Hindlimb muscle (tissue), 1 donor: ENCODE measurements around the gene OR52A1. TPM values are rescaled to one million over a fixed set of nuclear protein-coding genes. Genes with fewer than 3 reads are reported as not detected.

Source experiments
- DNase-seq: peaks from one replicate; pipeline ENCODE4 v3.0.0-alpha.2; 2013
- polyA plus RNA-seq: library from polyadenylated mRNA; unstranded; fragments of 120-200 nt; gene quantifications from one replicate; pipeline ENCODE4 v1.2.1, GENCODE V29; 2013; ENCODE audit not compliant: insufficient read length

The OR52A1 gene
- polyA plus RNA-seq, 1 donor: not detected

- DNase-seq: no peak
Observed at GRCh38 chr11:5131584-5132335, 22.8 kb downstream of the OR52A1 start.

DNA sequence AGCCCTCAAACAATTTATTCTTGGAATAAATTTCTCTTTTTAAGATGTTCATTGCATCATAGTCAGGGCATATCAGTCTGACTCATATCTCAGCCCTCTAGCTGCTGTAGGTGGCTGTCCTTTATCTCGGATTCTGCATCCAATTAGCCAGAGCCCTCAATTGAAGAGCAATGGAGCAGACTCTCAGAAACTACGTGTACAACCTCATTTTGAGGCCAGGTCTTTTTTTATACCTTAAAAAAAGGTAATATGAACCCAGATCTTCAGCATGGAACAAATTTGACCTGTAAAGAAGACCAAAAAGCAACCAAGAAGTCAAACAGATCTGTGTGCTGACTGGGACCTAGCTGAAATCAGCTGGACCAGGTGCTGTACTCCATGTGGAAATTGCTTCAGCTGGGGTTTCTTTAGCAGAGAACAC lies 25.1 kb downstream of the OR52A1 start:
- DNase-seq: no peak

- DNase-seq: no peak
Observed at GRCh38 chr11:5124891-5125620, 29.5 kb downstream of the OR52A1 start.

DNA sequence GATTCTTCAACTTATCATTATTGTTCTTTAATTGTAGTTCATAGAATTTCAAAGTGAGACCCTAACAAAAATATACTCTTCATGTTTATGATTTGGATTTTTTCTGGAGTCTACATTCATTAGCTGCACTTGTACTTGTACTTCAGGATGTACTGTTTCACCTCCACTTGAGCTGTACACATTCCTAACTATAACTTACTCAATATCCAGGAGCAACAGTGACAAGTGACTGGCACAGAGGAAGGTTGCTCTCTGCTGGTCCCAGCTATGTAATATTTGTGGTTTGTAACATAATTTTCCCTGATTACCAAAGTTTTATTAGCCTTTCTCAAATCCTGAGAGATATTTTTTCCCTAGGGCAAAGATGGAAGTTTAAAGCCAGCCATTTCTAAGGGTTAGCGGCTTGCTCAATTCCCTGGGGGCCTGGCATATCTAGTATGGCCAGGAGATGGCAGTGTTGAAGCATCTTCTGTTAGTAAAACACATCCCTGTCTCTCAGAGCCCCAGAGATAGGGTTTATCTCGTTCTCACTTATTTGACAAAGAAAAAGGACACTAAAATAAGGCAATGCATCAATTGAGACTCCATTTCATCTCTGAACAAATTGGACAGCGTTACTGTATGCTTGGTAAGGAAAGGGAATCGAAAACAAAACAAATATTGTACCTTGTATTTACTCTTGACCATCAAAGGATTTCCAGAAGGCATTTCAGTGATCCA lies 30.6 kb downstream of the OR52A1 start:
- DNase-seq: peak; percentile 29

DNA sequence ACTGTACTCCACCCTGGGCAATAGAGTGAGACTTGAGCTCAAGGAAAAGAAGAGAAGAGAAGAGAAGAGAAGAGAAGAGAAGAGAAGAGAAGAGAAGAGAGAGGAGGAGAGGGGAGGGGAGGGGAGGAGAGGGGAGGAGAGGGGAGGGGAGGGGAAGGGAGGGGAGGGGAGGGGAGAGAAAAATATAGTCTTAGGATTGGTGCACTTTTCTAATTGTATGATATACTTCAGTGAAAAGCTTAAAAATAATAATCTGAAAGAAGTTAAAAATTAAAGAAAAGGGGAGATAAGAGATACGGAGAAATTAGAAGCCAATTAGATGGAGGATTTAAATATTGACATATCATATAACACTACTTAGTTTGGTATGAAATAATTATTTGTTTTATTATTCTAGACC lies 35.7 kb downstream of the OR52A1 start:
- DNase-seq: no peak

GRCh38 chr11:5117588-5117987 lies 37.0 kb downstream of the OR52A1 start:
- no peak for DNase-seq

- DNase-seq: no peak
Observed at GRCh38 chr11:5115339-5115738, 39.2 kb downstream of the OR52A1 start.

DNA sequence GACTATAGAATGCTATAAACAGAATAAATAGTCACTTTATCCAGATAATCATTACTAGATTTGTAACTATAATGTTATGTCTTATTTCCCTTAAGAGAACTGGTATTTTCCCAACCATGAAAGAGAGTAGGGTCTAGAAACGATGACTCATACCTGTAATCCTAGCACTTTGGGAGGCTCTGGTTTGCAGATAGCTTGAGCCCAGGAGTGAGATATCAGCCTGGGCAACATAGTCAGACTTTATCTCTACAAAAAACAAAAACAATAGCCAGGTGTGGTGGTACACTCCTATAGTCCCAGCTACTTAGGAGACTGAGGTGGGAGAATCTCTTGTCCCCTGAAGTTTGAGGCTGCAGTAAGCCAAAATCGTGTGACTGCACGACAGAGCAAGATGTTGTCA lies 47.3 kb downstream of the OR52A1 start:
- no peak for DNase-seq

GRCh38 chr11:5103066-5103465 lies 51.5 kb downstream of the OR52A1 start:
- DNase-seq: no peak

- DNase-seq: no peak
Observed at GRCh38 chr11:5102246-5102645, 52.3 kb downstream of the OR52A1 start.

DNA sequence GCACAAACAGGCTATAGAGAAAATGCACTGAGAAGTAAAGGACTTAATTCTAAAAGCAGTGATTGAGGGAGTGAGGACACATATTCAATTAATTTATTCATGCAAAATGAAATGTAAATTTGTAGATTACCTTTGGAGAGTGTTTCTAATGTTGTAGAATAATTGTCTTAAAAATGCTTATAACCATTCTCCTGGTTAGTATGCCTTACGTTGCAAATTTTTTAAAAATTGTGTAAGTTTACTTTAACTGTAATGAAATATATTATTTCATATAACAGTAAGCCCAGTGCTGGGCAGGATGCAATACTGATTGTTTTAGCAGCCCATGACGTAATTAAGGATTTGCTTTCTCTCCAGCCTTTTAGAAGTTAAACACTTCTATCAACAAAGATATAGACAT lies 58.5 kb downstream of the OR52A1 start:
- no peak for DNase-seq

Other genes starting within 250 kb of the OR52A1 start
- not detected for gene OR51G2, start 235.4 kb downstream of the OR52A1 start, polyA plus RNA-seq
- not detected for gene OR51G1, start 230.4 kb downstream of the OR52A1 start, polyA plus RNA-seq
- gene OR51A4, start 207.2 kb downstream of the OR52A1 start, polyA plus RNA-seq: 0.13 TPM
- not detected for gene OR51A2, start 199.0 kb downstream of the OR52A1 start, polyA plus RNA-seq
- not detected for gene OR51L1, start 159.9 kb downstream of the OR52A1 start, polyA plus RNA-seq
- gene OR52J3, start 108.2 kb downstream of the OR52A1 start, polyA plus RNA-seq: not detected
- not detected for gene OR52E2, start 95.1 kb downstream of the OR52A1 start, polyA plus RNA-seq
- gene OR52E1, start 85.2 kb downstream of the OR52A1 start, polyA plus RNA-seq: not detected
- not detected for gene OR52A5, start 16.4 kb downstream of the OR52A1 start, polyA plus RNA-seq
- not detected for gene OR51V1, start 45.9 kb upstream of the OR52A1 start, polyA plus RNA-seq
- gene HBB, start 72.3 kb upstream of the OR52A1 start, polyA plus RNA-seq: 122 TPM
- gene HBD, start 79.7 kb upstream of the OR52A1 start, polyA plus RNA-seq: not detected
- 7.3 TPM for gene HBG1, start 95.1 kb upstream of the OR52A1 start, polyA plus RNA-seq
- 1,834 TPM for gene HBG2, start 100.0 kb upstream of the OR52A1 start, polyA plus RNA-seq
- gene HBE1, start 115.2 kb upstream of the OR52A1 start, polyA plus RNA-seq: 4.3 TPM
- not detected for gene OR51B4, start 147.2 kb upstream of the OR52A1 start, polyA plus RNA-seq
- gene OR51B2, start 169.5 kb upstream of the OR52A1 start, polyA plus RNA-seq: not detected
- not detected for gene OR51B5, start 188.8 kb upstream of the OR52A1 start, polyA plus RNA-seq
- gene OR51B6, start 196.8 kb upstream of the OR52A1 start, polyA plus RNA-seq: not detected
- gene OR51M1, start 229.1 kb upstream of the OR52A1 start, polyA plus RNA-seq: not detected